Fibroblast of lung (primary cell): Measurements from ENCODE around the gene WSCD1.

ENCODE experiments used
- EZH2 ChIP-seq: IDR thresholded peaks from 2 replicates; pipeline ENCODE4 v1.5.1; 2012; ENCODE audit warnings: low read length, control low read depth, mild to moderate bottlenecking; ENCODE audit errors: missing control alignments
- TF ChIP-seq, protein P1 (sequence below), 2 donors: IDR thresholded peaks in 1 of 2; conservative IDR thresholded peaks in 1 of 2; 1 replicate in 1 of 2; 2 replicates in 1 of 2; pipeline ENCODE4 v1.5.1; 2011 to 2012; ENCODE audit warnings: low read length in 2 of 2, control low read depth in 1 of 2, inconsistent platforms in 1 of 2, low read depth in 1 of 2, mild to moderate bottlenecking in 1 of 2

DNA sequence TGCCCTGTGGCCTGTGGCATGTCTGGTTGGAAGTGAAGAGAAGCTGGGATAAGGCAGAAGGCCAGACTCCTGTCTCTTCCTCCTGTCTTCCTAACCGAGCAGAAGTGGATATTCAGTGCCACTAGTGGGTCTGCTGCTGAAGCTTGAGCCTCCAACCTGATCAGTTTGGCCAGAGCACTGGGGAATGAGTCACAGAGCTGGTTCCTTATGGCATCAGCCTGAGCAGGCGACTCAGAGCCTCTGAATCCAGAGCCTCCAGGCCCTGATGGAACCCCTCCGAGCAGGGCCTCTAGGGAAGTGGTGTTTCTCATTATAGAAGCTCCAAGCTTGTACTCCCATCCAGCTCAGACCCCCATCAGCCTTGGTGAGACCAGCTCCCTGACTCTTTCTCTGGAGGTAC lies 2.0 kb downstream of the WSCD1 start:
- TF ChIP-seq, protein P1, sequence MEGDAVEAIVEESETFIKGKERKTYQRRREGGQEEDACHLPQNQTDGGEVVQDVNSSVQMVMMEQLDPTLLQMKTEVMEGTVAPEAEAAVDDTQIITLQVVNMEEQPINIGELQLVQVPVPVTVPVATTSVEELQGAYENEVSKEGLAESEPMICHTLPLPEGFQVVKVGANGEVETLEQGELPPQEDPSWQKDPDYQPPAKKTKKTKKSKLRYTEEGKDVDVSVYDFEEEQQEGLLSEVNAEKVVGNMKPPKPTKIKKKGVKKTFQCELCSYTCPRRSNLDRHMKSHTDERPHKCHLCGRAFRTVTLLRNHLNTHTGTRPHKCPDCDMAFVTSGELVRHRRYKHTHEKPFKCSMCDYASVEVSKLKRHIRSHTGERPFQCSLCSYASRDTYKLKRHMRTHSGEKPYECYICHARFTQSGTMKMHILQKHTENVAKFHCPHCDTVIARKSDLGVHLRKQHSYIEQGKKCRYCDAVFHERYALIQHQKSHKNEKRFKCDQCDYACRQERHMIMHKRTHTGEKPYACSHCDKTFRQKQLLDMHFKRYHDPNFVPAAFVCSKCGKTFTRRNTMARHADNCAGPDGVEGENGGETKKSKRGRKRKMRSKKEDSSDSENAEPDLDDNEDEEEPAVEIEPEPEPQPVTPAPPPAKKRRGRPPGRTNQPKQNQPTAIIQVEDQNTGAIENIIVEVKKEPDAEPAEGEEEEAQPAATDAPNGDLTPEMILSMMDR (conservative IDR thresholded peaks at IDR 0.05 in 1 of 2, IDR thresholded peaks at IDR 0.05 in 1 of 2; ENCODE audit: low read depth in 1 of 2, low read length in 2 of 2): no peak
- no peak for TF ChIP-seq EZH2
